ENCODE data around the gene ATP6AP1. TPM values are rescaled to one million over a fixed set of nuclear protein-coding genes. Genes with fewer than 3 reads are reported as not detected.
A peak's percentile ranks its signal among the peaks of the same experiment; 100 is the strongest.

ATP6AP1 gene
- total and polyA plus RNA-seq, 7 experiments from 2014 or later: 37.8 to 118 (median 56.6) TPM

GRCh38 chrX:154436983-154437752 is 8.7 kb downstream of the ATP6AP1 start, which contains the start of gene GDI1:
TSS of gene GDI1 (plus strand) at chrX:154437154. CDS start at chrX:154437255, 101 bp downstream.
- H3K4me3 ChIP-seq (ENCODE audit: low read length): peak within 1 kb of the TSS; percentile 48
- peaks cover 0 to 3% (median 0%) of the 10 kb centered on the region in 5 donors for H3K36me3 Mint-ChIP-seq
- no peaks in the 10 kb centered on the region for H3K27me3 Mint-ChIP-seq
- ChIA-PET CTCF (no interaction called here), POLR2A (interaction anchor here (1.1 to 2.0 kb wide), 2 partner anchors 39 to 78 kb away, joined by 3 to 9 read pairs; partner anchors contain the start of gene RPL10)
- DNase-seq: peak; percentile 39 to 72 (median 62)
- H3K4me1 Mint-ChIP-seq: peaks cover 0 to 36% (median 17%) of the 10 kb centered on the region in 7 donors
- H3K36me3 ChIP-seq (ENCODE audit: control insufficient read depth in 2 of 3, insufficient read depth in 3 of 3, low read length in 3 of 3): peaks cover 0 to 30% (median 0%) of the 10 kb centered on the region in 3 experiments
- H3K27ac Mint-ChIP-seq: peak within 1 kb of the TSS; percentile 82 to 97 (median 91)
- intact Hi-C loops (cut with micrococcal nuclease): loop anchor here (1.0 to 5.0 kb wide), 7 partner anchors 9 to 80 kb away; partner anchors contain the start of genes ATP6AP1 (in 2 of the 2), FAM3A (in 1 of the 2), LAGE3 (in 1 of the 2) and PLXNA3 (in 1 of the 2)
- peak; percentile 82 for ATAC-seq
- no peaks in the 10 kb centered on the region for H3K9me3 ChIP-seq (ENCODE audit: control insufficient read depth in 2 of 3, low read length in 3 of 3)
- H3K27ac ChIP-seq (ENCODE audit: low read depth, low read length): peak within 1 kb of the TSS; percentile 85
- no peaks in the 10 kb centered on the region for H3K4me1 ChIP-seq (ENCODE audit: control insufficient read depth in 2 of 2, insufficient read depth in 2 of 2, low read length in 2 of 2)
- H3K27me3 ChIP-seq (ENCODE audit: control insufficient read depth in 2 of 2, insufficient read depth in 2 of 2, low read length in 2 of 2): no peaks in the 10 kb centered on the region
- H3K9me3 Mint-ChIP-seq: peaks cover 0 to 5% (median 0%) of the 10 kb centered on the region in 11 donors
- H3K4me3 Mint-ChIP-seq: peak within 1 kb of the TSS; percentile 75 to 90 (median 86)

DNA sequence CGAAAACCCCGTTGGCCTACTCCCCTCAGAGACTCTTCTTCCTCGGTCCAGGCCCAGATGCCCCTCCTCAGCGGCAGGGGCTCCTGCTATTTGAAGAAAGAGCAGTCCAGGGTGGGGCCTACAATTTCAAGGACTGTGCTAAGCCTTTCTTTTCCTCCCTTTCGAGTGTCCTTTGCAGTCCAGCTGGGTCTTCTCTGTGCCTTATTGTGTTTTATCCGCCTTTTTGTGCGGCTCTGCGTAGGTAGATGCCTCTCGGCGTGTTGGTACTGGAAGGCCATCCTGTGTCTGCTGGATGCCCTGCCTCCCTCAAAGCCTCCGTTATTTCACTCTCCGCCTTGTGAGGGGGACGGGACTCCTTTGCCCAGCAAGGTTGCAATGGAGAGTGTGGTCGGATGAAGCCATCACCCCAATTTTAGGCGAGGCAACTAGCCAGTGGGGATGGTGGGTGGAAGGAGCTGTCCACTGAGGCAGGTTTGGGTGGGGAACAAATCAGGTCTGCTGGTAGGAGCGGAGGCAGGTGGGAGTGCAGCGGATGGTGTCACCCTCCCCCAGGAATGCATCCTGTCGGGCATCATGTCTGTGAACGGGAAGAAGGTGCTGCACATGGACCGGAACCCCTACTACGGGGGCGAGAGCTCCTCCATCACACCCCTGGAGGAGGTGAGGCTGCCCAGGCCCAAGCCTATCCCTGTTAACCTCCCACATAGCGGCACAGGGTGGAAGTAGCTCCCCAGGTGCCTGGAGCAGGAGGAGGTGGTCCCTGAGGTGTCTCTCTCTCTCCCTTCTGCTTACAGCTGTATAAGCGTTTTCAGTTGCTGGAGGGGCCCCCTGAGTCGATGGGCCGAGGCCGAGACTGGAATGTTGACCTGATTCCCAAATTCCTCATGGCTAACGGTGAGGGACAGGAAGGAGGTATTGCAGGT is 9.8 kb downstream of the ATP6AP1 start:
- Mint-ChIP-seq H3K27me3 (no peaks in the 10 kb centered on the region), H3K9me3 (peaks cover 0 to 5% (median 0%) of the 10 kb centered on the region in 11 donors), H3K36me3 (peaks cover 0 to 3% (median 0%) of the 10 kb centered on the region in 5 donors), H3K4me3 (peak overlapping the region; percentile 75 to 90 (median 86)), H3K4me1 (peaks cover 0 to 40% (median 18%) of the 10 kb centered on the region in 7 donors), H3K27ac (peak overlapping the region; percentile 61 to 93 (median 84))
- Histone ChIP-seq H3K4me3 (ENCODE audit: low read length) (peak overlapping the region; percentile 30), H3K27ac (ENCODE audit: low read depth, low read length) (peak overlapping the region; percentile 74), H3K36me3 (ENCODE audit: control insufficient read depth in 2 of 3, insufficient read depth in 3 of 3, low read length in 3 of 3) (peaks cover 0 to 26% (median 0%) of the 10 kb centered on the region in 3 experiments), H3K27me3 (ENCODE audit: control insufficient read depth in 2 of 2, insufficient read depth in 2 of 2, low read length in 2 of 2) (no peaks in the 10 kb centered on the region), H3K9me3 (ENCODE audit: control insufficient read depth in 2 of 3, low read length in 3 of 3) (no peaks in the 10 kb centered on the region), H3K4me1 (ENCODE audit: control insufficient read depth in 2 of 2, insufficient read depth in 2 of 2, low read length in 2 of 2) (peaks cover 0 to 1% of the 10 kb centered on the region in 2 donors)
- ChIA-PET POLR2A (interaction anchor here (0.5 to 1.4 kb wide), 5 partner anchors 9 to 71 kb away, joined by 3 to 7 read pairs (median 3); partner anchors contain the start of genes ATP6AP1 and RPL10), CTCF (no interaction called here)
- intact Hi-C loops (cut with micrococcal nuclease): loop anchor here (2.0 to 5.0 kb wide), 5 partner anchors 21 to 79 kb away; partner anchors contain the start of genes FAM3A (in 1 of the 2), LAGE3 (in 1 of the 2), PLXNA3 (in 1 of the 2) and RPL10 (in 1 of the 2)
- ATAC-seq (no peak), DNase-seq (no peak)

DNA sequence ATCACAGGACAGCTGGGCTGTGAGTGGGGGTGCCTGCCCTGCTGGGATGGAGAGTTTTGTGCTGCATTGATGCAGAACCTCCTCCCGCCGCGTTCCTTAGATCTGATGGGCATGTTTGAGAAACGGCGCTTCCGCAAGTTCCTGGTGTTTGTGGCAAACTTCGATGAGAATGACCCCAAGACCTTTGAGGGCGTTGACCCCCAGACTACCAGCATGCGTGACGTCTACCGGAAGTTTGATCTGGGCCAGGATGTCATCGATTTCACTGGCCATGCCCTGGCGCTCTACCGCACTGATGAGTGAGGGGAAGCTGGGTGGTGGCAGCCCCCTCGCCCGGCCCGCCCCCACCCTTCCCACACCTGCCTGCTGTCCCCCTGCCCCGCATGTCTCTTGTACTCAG is 11.4 kb downstream of the ATP6AP1 start:
- Histone ChIP-seq H3K4me3 (ENCODE audit: low read length) (no peak overlapping the region), H3K4me1 (ENCODE audit: control insufficient read depth in 2 of 2, insufficient read depth in 2 of 2, low read length in 2 of 2) (peaks cover 2 to 10% of the 10 kb centered on the region in 2 donors), H3K27me3 (ENCODE audit: control insufficient read depth in 2 of 2, insufficient read depth in 2 of 2, low read length in 2 of 2) (no peaks in the 10 kb centered on the region), H3K27ac (ENCODE audit: low read depth, low read length) (no peak overlapping the region), H3K36me3 (ENCODE audit: control insufficient read depth in 2 of 3, insufficient read depth in 3 of 3, low read length in 3 of 3) (peaks cover 0 to 14% (median 0%) of the 10 kb centered on the region in 3 experiments), H3K9me3 (ENCODE audit: control insufficient read depth in 2 of 3, low read length in 3 of 3) (no peaks in the 10 kb centered on the region)
- intact Hi-C loops (cut with micrococcal nuclease): loop anchor here in 1 of 2 donors (5.0 kb wide), 2 partner anchors 37 to 43 kb away; partner anchors contain the start of genes LAGE3 and RPL10
- ChIA-PET POLR2A (interaction anchor here (3.1 kb wide), 1 partner anchor 41 kb away, joined by 17 read pairs; the partner anchor contains the start of gene RPL10), CTCF (no interaction called here)
- Mint-ChIP-seq H3K36me3 (peaks cover 0 to 3% (median 0%) of the 10 kb centered on the region in 5 donors), H3K27ac (peak overlapping the region in 3 of 9 donors; percentile 19 to 43 (median 34)), H3K9me3 (peaks cover 0 to 4% (median 0%) of the 10 kb centered on the region in 11 donors), H3K4me1 (peaks cover 0 to 45% (median 20%) of the 10 kb centered on the region in 7 donors), H3K4me3 (no peak overlapping the region), H3K27me3 (no peaks in the 10 kb centered on the region)
- DNase-seq (no peak), ATAC-seq (no peak)

GRCh38 chrX:154440623-154441357 is 12.3 kb downstream of the ATP6AP1 start:
- H3K4me3 ChIP-seq (ENCODE audit: low read length): no peak overlapping the region
- no peaks in the 10 kb centered on the region for H3K9me3 ChIP-seq (ENCODE audit: control insufficient read depth in 2 of 3, low read length in 3 of 3)
- CTCF ChIA-PET: no interaction called here
- Mint-ChIP-seq H3K4me3 (peak overlapping the region in 2 of 10 donors; percentile 4 to 17), H3K27me3 (no peaks in the 10 kb centered on the region), H3K36me3 (peaks cover 0 to 1% (median 0%) of the 10 kb centered on the region in 5 donors), H3K27ac (peak overlapping the region in 2 of 9 donors; percentile 8 to 74), H3K4me1 (peaks cover 0 to 48% (median 20%) of the 10 kb centered on the region in 7 donors), H3K9me3 (peaks cover 0 to 4% (median 0%) of the 10 kb centered on the region in 11 donors)
- ATAC-seq: no peak
- peaks cover 6 to 14% of the 10 kb centered on the region in 2 donors for H3K4me1 ChIP-seq (ENCODE audit: control insufficient read depth in 2 of 2, insufficient read depth in 2 of 2, low read length in 2 of 2)
- H3K27ac ChIP-seq (ENCODE audit: low read depth, low read length): no peak overlapping the region
- peaks cover 0 to 14% (median 0%) of the 10 kb centered on the region in 3 experiments for H3K36me3 ChIP-seq (ENCODE audit: control insufficient read depth in 2 of 3, insufficient read depth in 3 of 3, low read length in 3 of 3)
- intact Hi-C loops (cut with micrococcal nuclease): loop anchor here in 1 of 2 donors (5.0 kb wide), 1 partner anchor 37 kb away; the partner anchor contains the start of gene LAGE3
- DNase-seq: no peak
- no peaks in the 10 kb centered on the region for H3K27me3 ChIP-seq (ENCODE audit: control insufficient read depth in 2 of 2, insufficient read depth in 2 of 2, low read length in 2 of 2)
- POLR2A ChIA-PET: interaction anchor here (0.8 to 3.1 kb wide), 2 partner anchors 35 to 42 kb away, joined by 3 to 17 read pairs; partner anchors contain the start of gene RPL10

GRCh38 chrX:154441564-154441963 is 13.1 kb downstream of the ATP6AP1 start:
- H3K27me3 ChIP-seq (ENCODE audit: control insufficient read depth in 2 of 2, insufficient read depth in 2 of 2, low read length in 2 of 2): no peaks in the 10 kb centered on the region
- peaks cover 0 to 15% (median 0%) of the 10 kb centered on the region in 3 experiments for H3K36me3 ChIP-seq (ENCODE audit: control insufficient read depth in 2 of 3, insufficient read depth in 3 of 3, low read length in 3 of 3)
- ATAC-seq (no peak), DNase-seq (no peak)
- Mint-ChIP-seq H3K27me3 (no peaks in the 10 kb centered on the region), H3K36me3 (peaks cover 0 to 1% (median 0%) of the 10 kb centered on the region in 5 donors), H3K9me3 (peaks cover 0 to 2% (median 0%) of the 10 kb centered on the region in 11 donors), H3K27ac (peak overlapping the region in 5 of 9 donors; percentile 32 to 80 (median 45)), H3K4me1 (peaks cover 0 to 42% (median 17%) of the 10 kb centered on the region in 7 donors), H3K4me3 (peak overlapping the region in 5 of 10 donors; percentile 5 to 84 (median 38))
- CTCF ChIA-PET: no interaction called here
- no peaks in the 10 kb centered on the region for H3K9me3 ChIP-seq (ENCODE audit: control insufficient read depth in 2 of 3, low read length in 3 of 3)
- intact Hi-C loops (cut with micrococcal nuclease): loop anchor here in 1 of 2 donors (5.0 kb wide), 1 partner anchor 36 kb away; the partner anchor contains the start of gene LAGE3
- no peak overlapping the region for H3K4me3 ChIP-seq (ENCODE audit: low read length)
- POLR2A ChIA-PET: interaction anchor here (1.3 to 3.1 kb wide), 2 partner anchors 15 to 42 kb away, joined by 6 to 17 read pairs; partner anchors contain the start of gene RPL10
- peaks cover 6 to 14% of the 10 kb centered on the region in 2 donors for H3K4me1 ChIP-seq (ENCODE audit: control insufficient read depth in 2 of 2, insufficient read depth in 2 of 2, low read length in 2 of 2)
- H3K27ac ChIP-seq (ENCODE audit: low read depth, low read length): peak overlapping the region; percentile 14
